Esophagus (tissue), 2 donors: ENCODE results near the gene CNIH1. TPM values are rescaled to one million over a fixed set of nuclear protein-coding genes. Genes with fewer than 3 reads are reported as not detected.
"Not testable (repeated sequence)": the region's sequence is repeated elsewhere in the genome, so short reads cannot be mapped to it uniquely, and the experiment has no call there.

Experiments used
- H3K27ac ChIP-seq, 2 donors: one replicate each; pipeline ENCODE4 v1.5.1; 2013; ENCODE audit warnings: low read depth in 2 of 2, mild to moderate bottlenecking in 2 of 2, inconsistent platforms in 1 of 2, low read length in 1 of 2, moderate library complexity in 1 of 2
- H3K27me3 ChIP-seq, 2 donors: one replicate each; pipeline ENCODE4 v1.6.1; 2013; ENCODE audit warnings: low read length in 2 of 2, control low read depth in 1 of 2, mild to moderate bottlenecking in 1 of 2; ENCODE audit not compliant: insufficient read depth in 2 of 2, control insufficient read depth in 1 of 2
- H3K36me3 ChIP-seq, 2 donors: one replicate each; pipeline ENCODE4 v1.6.1; 2013; ENCODE audit warnings: low read length in 1 of 2; ENCODE audit not compliant: control insufficient read depth in 2 of 2, insufficient read depth in 2 of 2
- H3K4me1 ChIP-seq, 2 donors: one replicate each; pipeline ENCODE4 v1.6.1; 2013; ENCODE audit warnings: low read length in 1 of 2; ENCODE audit not compliant: control insufficient read depth in 2 of 2, insufficient read depth in 2 of 2
- H3K4me3 ChIP-seq, 2 donors: one replicate each; pipeline ENCODE4 v1.5.1; 2013; ENCODE audit warnings: low read length in 2 of 2, mild to moderate bottlenecking in 2 of 2, low read depth in 1 of 2, moderate library complexity in 1 of 2
- H3K9me3 ChIP-seq, 2 donors: one replicate each; pipeline ENCODE4 v1.6.1; 2013; ENCODE audit warnings: mild to moderate bottlenecking in 2 of 2, low read depth in 1 of 2, low read length in 1 of 2, moderate library complexity in 1 of 2; ENCODE audit not compliant: control insufficient read depth in 2 of 2, insufficient read depth in 1 of 2
- WGBS, 2 donors: extraction: QIAGEN DNeasy Blood & Tissue Kit; methylation state at CpG; one replicate each; pipeline ENCODE4 v1.1.7; 2013; 5-methylcytosine and 5-hydroxymethylcytosine counted together
- polyA plus RNA-seq, 2 donors: library from polyadenylated mRNA; stranded (reverse); fragments of 200-250 nt; gene quantifications; one replicate each; pipeline ENCODE4 v1.2.3, GENCODE V29; 2013
- donor health status: healthy with polysubstance abuse.
- donor health status: Bipolar disorder and iron deficiency.

The CNIH1 gene
- polyA plus RNA-seq, 2 donors = 41.6 to 91.4 TPM

DNA sequence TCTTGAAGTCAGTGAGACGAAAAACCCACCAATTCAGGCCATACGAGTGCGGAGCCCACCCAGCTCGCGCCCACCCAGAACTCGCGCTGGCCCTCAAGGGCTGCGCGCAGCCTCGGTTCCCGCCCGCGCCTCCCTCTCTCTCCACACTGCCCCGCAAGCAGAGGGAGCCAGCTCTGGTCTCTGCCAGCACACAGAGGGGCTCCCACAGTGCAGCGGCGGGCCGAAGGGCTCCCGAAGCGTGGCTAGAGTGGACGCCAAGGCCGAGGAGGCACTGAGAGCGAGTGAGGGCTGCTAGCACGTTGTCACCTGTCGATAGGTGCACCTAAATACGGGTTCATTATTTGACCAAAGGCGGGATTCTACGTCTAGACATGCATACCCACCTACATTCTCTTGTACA is 46.6 kb downstream of the CNIH1 start:
- Histone ChIP-seq H3K4me1 (peaks cover 0 to 5% of the 10 kb centered on the region in 2 donors), H3K36me3 (no peaks in the 10 kb centered on the region), H3K27me3 (no peaks in the 10 kb centered on the region), H3K9me3 (no peaks in the 10 kb centered on the region), H3K4me3 (no peak overlapping the region), H3K27ac (no peak overlapping the region)
- 96% methylated on average over 27 of the region's 27 CpGs for WGBS, 2 donors

DNA sequence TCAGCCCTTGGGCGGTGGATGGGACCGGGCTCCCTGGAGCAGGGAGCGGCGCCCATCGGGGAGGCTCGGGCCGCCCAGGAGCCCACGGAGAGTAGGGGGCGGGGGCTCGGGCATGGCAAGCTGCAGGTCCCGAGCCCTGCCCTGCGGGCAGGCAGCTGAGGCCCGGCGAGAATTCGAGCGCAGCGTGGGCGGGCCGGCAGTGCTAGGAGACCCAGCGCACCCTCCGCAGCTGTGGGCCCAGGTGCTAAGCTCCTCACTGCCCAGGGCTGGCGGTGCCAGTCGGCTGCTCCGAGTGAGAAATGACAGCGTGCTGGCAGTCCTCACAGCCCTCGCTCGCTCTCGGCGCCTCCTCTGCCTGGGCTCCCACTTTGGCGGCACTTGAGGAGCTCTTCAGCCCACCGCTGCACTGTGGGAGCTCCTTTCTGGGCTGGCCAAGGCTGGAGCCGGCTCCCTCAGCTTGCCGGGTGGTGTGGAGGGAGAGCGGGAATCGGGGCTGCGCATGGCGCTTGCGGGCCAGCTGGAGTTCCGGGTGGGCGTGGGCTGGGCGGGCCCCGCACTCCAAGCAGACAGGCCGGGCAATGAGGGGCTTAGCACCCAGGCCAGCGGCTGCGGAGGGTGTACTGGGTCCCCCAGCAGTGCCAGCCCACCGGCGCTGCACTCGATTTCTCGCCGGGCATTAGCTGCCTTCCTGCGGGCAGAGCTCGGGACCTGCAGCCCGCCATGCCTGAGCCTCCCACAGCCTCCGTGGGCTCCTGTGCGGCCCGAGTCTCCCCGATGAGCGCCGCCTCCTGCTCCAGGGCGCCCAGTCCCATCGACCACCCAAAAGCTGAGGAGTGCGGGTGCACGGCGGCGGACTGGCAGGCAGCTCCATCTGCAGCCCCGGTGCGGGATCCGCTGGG is 47.9 kb downstream of the CNIH1 start:
- 92 to 94% methylated on average over 63 to 68 of the region's 68 CpGs for WGBS, 2 donors
- H3K27ac ChIP-seq, H3K4me3 ChIP-seq, H3K4me1 ChIP-seq, H3K36me3 ChIP-seq, H3K27me3 ChIP-seq, H3K9me3 ChIP-seq: not testable (repeated sequence)

DNA sequence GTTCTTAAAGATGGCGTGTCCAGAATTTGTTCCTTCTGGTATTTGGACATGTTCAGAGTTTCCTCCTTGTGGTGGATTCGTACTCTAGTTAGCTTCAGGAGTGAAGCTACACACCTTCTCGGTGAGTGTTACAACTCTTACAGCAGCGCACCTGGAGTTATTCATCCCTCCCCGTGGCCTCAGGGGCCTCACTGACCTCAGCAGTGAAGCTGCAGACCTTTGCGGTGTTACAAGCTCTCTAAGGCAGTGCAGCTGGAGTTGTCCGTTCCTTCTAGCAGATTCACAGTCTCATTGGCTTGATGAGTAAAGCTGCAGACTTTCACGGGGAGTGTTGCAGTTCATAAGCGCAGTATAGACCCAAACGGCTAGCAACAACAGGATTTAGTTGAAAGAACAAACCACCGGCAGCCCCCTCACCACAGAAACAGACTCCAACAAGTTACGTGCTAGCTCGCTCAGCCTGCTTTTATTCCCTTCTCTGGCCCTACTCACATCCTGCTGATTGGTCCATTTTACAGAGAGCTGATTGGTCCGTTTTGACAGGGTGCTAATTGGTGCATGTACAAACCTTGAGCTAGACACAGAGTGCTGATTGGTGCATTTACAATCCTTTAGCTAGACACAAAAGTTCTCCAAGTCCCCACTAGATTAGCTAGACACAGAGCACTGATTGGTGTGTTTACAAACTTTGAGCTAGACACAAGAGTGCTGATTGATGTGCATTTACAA is 48.9 kb downstream of the CNIH1 start:
- 85 to 88% methylated on average over 14 of the region's 14 CpGs for WGBS, 2 donors
- Histone ChIP-seq H3K36me3 (no peaks in the 10 kb centered on the region), H3K4me3 (no peak overlapping the region), H3K9me3 (no peaks in the 10 kb centered on the region), H3K27me3 (no peaks in the 10 kb centered on the region), H3K4me1 (peaks cover 0 to 4% of the 10 kb centered on the region in 2 donors), H3K27ac (no peak overlapping the region)

DNA sequence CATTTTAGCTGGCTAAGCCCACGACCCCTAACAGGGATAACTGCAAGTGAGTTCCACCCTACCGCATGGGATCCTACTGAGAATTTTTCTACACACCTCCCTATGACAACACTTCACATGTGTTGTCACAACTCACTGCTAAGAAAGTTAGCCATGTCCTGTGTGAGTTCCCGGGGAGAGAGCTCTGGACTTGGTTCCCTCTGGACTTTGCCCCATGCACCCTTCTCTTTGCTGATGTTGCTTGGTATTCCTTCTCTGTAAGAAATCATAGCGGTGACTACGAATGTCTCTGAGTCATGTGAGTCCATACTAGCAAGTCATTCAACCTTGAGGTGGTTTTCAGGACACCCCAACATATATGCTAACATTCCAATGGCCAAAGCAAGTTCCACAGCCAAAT is 53.8 kb downstream of the CNIH1 start:
- Histone ChIP-seq H3K4me3 (no peak overlapping the region), H3K27me3 (no peaks in the 10 kb centered on the region), H3K27ac (no peak overlapping the region), H3K4me1 (no peaks in the 10 kb centered on the region), H3K36me3 (no peaks in the 10 kb centered on the region), H3K9me3 (no peaks in the 10 kb centered on the region)
- 77 to 95% methylated on average over 5 of the region's 5 CpGs for WGBS, 2 donors

DNA sequence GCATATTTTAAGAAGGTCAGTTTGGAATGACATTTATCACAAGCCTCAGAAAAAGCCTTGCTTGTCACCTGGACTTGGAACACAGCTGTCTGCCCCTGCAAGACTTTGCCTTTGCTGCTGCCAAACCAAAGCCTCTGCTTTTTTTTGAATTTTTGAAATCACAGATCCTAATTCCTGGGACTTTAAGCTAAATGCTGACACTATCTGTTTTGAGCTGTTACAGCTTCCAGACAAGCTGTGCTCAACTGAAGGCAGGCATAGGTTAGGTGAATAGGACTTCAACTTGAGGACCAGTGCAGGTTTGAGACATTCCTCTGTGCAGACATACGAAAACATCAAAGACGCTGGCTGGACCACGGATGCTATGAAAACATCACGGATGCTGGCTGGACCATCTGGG is 55.6 kb downstream of the CNIH1 start:
- no peaks in the 10 kb centered on the region for H3K27me3 ChIP-seq
- no peaks in the 10 kb centered on the region for H3K4me1 ChIP-seq
- no peaks in the 10 kb centered on the region for H3K9me3 ChIP-seq
- no peaks in the 10 kb centered on the region for H3K36me3 ChIP-seq
- no peak overlapping the region for H3K4me3 ChIP-seq
- no peak overlapping the region for H3K27ac ChIP-seq
- whole genome bisulfite sequencing, 2 donors = 83 to 88% methylated on average over 4 of the region's 4 CpGs

DNA sequence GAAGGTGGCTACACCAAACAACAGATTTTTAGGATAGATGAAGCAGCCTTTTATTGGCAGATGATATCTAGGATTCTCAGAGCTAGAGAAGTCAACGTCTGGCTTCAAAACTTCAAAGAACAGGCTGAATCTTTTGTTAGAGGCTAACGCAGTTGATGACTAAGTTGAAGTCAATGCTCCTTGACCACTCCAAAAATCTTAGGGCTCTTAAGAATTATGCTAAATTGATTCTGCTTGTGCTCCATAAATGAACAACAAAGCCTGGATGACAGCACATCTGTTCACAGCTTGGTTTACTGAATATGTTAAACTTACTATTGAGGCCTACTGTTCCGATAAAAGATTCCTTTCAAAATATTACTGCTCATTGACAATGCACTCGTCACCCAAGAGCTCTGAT is 57.3 kb downstream of the CNIH1 start:
- Histone ChIP-seq H3K4me3 (no peak overlapping the region), H3K9me3 (no peaks in the 10 kb centered on the region), H3K27me3 (no peaks in the 10 kb centered on the region), H3K4me1 (no peaks in the 10 kb centered on the region), H3K36me3 (no peaks in the 10 kb centered on the region), H3K27ac (no peak overlapping the region)
- 90 to 93% methylated on average over 4 of the region's 4 CpGs for WGBS, 2 donors

DNA sequence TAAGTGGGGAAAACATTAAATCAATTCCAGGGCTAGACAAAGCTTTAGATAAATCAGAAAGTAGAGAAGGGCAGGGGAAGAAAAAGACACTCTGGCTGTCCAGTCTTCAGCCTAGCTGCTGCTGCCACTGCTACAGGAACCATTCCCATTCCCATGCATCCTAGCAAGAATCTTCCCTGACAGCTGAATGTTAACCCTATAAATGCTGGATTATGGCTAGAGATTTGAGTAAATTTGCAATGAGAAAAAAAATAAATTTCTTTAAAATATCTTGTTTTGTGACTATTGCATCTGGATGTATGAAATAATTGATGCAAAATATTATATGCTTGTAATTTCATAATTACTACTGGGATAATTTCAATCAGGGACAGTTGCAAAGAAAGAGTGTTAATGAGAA is 59.4 kb downstream of the CNIH1 start:
- Histone ChIP-seq H3K36me3 (no peaks in the 10 kb centered on the region), H3K4me3 (no peak overlapping the region), H3K4me1 (no peaks in the 10 kb centered on the region), H3K27ac (no peak overlapping the region), H3K27me3 (no peaks in the 10 kb centered on the region), H3K9me3 (no peaks in the 10 kb centered on the region)

DNA sequence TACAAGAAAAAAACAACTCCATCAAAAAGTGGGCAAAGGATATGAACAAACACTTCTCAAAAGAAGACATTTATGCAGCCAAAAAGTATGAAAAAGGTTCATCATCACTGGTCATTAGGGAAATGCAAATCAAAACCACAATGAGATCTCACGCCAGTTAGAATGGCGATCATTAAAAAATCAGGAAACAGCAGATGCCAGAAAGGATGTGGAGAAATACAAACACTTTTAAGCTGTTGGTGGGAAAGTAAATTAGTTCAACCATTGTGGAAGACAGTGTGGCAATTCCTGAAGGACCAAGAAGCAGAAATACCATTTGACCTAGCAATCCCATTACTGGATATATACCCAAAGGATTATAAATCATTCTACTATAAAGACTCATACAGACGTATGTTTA is 60.6 kb downstream of the CNIH1 start:
- H3K36me3 ChIP-seq, H3K4me3 ChIP-seq, H3K27me3 ChIP-seq, H3K9me3 ChIP-seq, H3K27ac ChIP-seq, H3K4me1 ChIP-seq: not testable (repeated sequence)
- 58 to 76% methylated on average over 3 of the region's 3 CpGs for WGBS, 2 donors

DNA sequence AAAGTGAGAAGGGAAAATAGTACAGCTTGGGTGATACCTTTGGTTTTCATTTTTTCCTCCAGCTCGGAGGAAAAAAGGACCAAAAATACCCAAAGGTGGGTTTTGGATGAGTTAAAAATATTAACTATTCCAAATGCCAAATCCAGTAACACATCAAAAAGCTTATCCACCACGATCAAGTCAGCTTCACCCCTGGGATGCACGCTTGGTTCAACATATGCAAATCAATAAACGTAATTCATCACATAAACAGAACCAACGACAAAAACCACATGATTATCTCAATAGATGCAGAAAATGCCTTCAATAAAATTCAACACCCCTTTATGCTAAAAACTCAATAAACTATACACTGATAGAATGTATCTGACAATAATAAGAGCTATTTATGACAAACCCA is 62.3 kb downstream of the CNIH1 start:
- not testable (repeated sequence) for H3K27me3 ChIP-seq, H3K36me3 ChIP-seq, H3K4me3 ChIP-seq, H3K4me1 ChIP-seq, H3K9me3 ChIP-seq, H3K27ac ChIP-seq
- WGBS, 2 donors = 75 to 79% methylated on average over 5 of the region's 5 CpGs

DNA sequence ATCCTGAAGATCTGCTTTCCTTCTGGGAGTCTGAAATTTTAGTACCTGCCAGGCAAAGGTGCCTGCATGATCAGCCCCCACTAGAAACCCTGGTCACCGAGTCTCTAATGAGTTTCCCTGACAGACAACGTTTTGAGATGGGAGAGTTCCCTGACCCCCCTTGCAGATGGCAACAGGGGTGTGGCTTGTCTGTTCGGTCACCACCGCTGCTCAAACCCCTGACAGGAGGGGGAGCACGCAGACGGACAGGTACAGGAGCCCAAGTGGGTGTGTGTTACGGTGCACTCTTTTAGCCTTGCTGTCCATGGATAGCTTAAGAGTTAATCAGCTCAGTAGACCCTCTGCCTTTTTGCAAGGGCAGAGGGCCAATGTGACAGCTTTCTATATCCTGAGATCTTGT is 63.7 kb downstream of the CNIH1 start:
- Histone ChIP-seq H3K27me3 (no peaks in the 10 kb centered on the region), H3K9me3 (no peaks in the 10 kb centered on the region), H3K4me1 (no peaks in the 10 kb centered on the region), H3K4me3 (no peak overlapping the region), H3K27ac (no peak overlapping the region), H3K36me3 (no peaks in the 10 kb centered on the region)
- 56 to 60% methylated on average over 7 of the region's 7 CpGs for WGBS, 2 donors
